Stimulated activated memory B cell treated with anti-CD40 and anti-IgM and Interleukin-4, amounts not matched to agents 10 μg/mL and 1 μg/mL and 100 μg/mL, for 72 hours (primary cell): ENCODE measurements around the gene SIAH2.
A peak's percentile ranks its signal among the peaks of the same experiment; 100 is the strongest.

Experiments used
- ATAC-seq: fragments of 150-1000 bp; cut with Tn5 transposase; 2 replicates; pipeline ENCODE4 v1.10.0; 2021
- H3K27ac Mint-ChIP-seq: one replicate; pipeline ENCODE4 v1.8.0; 2022; ENCODE audit warnings: mild to moderate bottlenecking, mixed read lengths
- H3K27me3 Mint-ChIP-seq: one replicate; pipeline ENCODE4 v1.8.0; 2022; ENCODE audit warnings: mixed read lengths
- H3K36me3 Mint-ChIP-seq: one replicate; pipeline ENCODE4 v1.8.0; 2022; ENCODE audit warnings: mixed read lengths
- H3K4me1 Mint-ChIP-seq: one replicate; pipeline ENCODE4 v1.8.0; 2022; ENCODE audit warnings: mixed read lengths
- H3K4me3 Mint-ChIP-seq: one replicate; pipeline ENCODE4 v1.8.0; 2022; ENCODE audit warnings: mild to moderate bottlenecking, moderate library complexity, mixed read lengths
- H3K9me3 Mint-ChIP-seq: one replicate; pipeline ENCODE4 v1.8.0; 2022; ENCODE audit warnings: mixed read lengths

Gene SIAH2

GRCh38 chr3:150736903-150737832, 25.8 kb downstream of the SIAH2 start:
- ATAC-seq: no peak
- H3K9me3 Mint-ChIP-seq: no peaks in the 10 kb centered on the region
- peaks cover 66% of the 10 kb centered on the region for H3K4me1 Mint-ChIP-seq
- H3K4me3 Mint-ChIP-seq: no peak overlapping the region
- H3K27ac Mint-ChIP-seq: peak overlapping the region; percentile 98
- H3K27me3 Mint-ChIP-seq: no peaks in the 10 kb centered on the region
- peaks cover 27% of the 10 kb centered on the region for H3K36me3 Mint-ChIP-seq

GRCh38 chr3:150736316-150736719, 26.7 kb downstream of the SIAH2 start:
- Mint-ChIP-seq H3K27me3 (no peaks in the 10 kb centered on the region), H3K36me3 (peaks cover 18% of the 10 kb centered on the region), H3K9me3 (no peaks in the 10 kb centered on the region), H3K27ac (peak overlapping the region; percentile 8), H3K4me3 (no peak overlapping the region), H3K4me1 (peaks cover 58% of the 10 kb centered on the region)
- no peak for ATAC-seq

GRCh38 chr3:150734795-150735119, 28.2 kb downstream of the SIAH2 start:
- Mint-ChIP-seq H3K27me3 (no peaks in the 10 kb centered on the region), H3K4me3 (no peak overlapping the region), H3K27ac (no peak overlapping the region), H3K4me1 (peaks cover 42% of the 10 kb centered on the region), H3K36me3 (peaks cover 14% of the 10 kb centered on the region), H3K9me3 (no peaks in the 10 kb centered on the region)
- ATAC-seq: no peak

GRCh38 chr3:150733936-150734794, 28.8 kb downstream of the SIAH2 start:
- Mint-ChIP-seq H3K27me3 (no peaks in the 10 kb centered on the region), H3K4me3 (no peak overlapping the region), H3K36me3 (peaks cover 14% of the 10 kb centered on the region), H3K27ac (no peak overlapping the region), H3K4me1 (peaks cover 36% of the 10 kb centered on the region), H3K9me3 (no peaks in the 10 kb centered on the region)
- ATAC-seq: no peak

- no peak overlapping the region for H3K27ac Mint-ChIP-seq
- H3K4me3 Mint-ChIP-seq: no peak overlapping the region
- ATAC-seq: peak; percentile 25
- peaks cover 14% of the 10 kb centered on the region for H3K36me3 Mint-ChIP-seq
- peaks cover 30% of the 10 kb centered on the region for H3K4me1 Mint-ChIP-seq
- H3K9me3 Mint-ChIP-seq: no peaks in the 10 kb centered on the region
- no peaks in the 10 kb centered on the region for H3K27me3 Mint-ChIP-seq
Observed at GRCh38 chr3:150733373-150733935, 29.5 kb downstream of the SIAH2 start.

- ATAC-seq: no peak
- Mint-ChIP-seq H3K36me3 (peaks cover under 1% of the 10 kb centered on the region), H3K27me3 (no peaks in the 10 kb centered on the region), H3K4me1 (peaks cover 6% of the 10 kb centered on the region), H3K27ac (no peak overlapping the region), H3K9me3 (no peaks in the 10 kb centered on the region), H3K4me3 (no peak overlapping the region)
Observed at GRCh38 chr3:150729682-150730360, 33.1 kb downstream of the SIAH2 start.

GRCh38 chr3:150727653-150728502, 35.1 kb downstream of the SIAH2 start:
- no peak for ATAC-seq
- Mint-ChIP-seq H3K36me3 (no peaks in the 10 kb centered on the region), H3K9me3 (no peaks in the 10 kb centered on the region), H3K4me3 (no peak overlapping the region), H3K4me1 (peaks cover 6% of the 10 kb centered on the region), H3K27me3 (no peaks in the 10 kb centered on the region), H3K27ac (no peak overlapping the region)

- no peak overlapping the region for H3K27ac Mint-ChIP-seq
- no peak overlapping the region for H3K4me3 Mint-ChIP-seq
- H3K27me3 Mint-ChIP-seq: no peaks in the 10 kb centered on the region
- H3K4me1 Mint-ChIP-seq: peaks cover 15% of the 10 kb centered on the region
- H3K9me3 Mint-ChIP-seq: no peaks in the 10 kb centered on the region
- H3K36me3 Mint-ChIP-seq: no peaks in the 10 kb centered on the region
- no peak for ATAC-seq
Observed at GRCh38 chr3:150725548-150725947, 37.4 kb downstream of the SIAH2 start.

GRCh38 chr3:150723946-150724345, 39.0 kb downstream of the SIAH2 start:
- Mint-ChIP-seq H3K9me3 (no peaks in the 10 kb centered on the region), H3K4me3 (no peak overlapping the region), H3K4me1 (peaks cover 15% of the 10 kb centered on the region), H3K27ac (no peak overlapping the region), H3K27me3 (no peaks in the 10 kb centered on the region), H3K36me3 (no peaks in the 10 kb centered on the region)
- no peak for ATAC-seq

GRCh38 chr3:150722267-150722666, 40.7 kb downstream of the SIAH2 start:
- Mint-ChIP-seq H3K36me3 (no peaks in the 10 kb centered on the region), H3K9me3 (no peaks in the 10 kb centered on the region), H3K4me1 (peaks cover 15% of the 10 kb centered on the region), H3K27me3 (no peaks in the 10 kb centered on the region), H3K27ac (no peak overlapping the region), H3K4me3 (no peak overlapping the region)
- ATAC-seq: no peak

- Mint-ChIP-seq H3K4me3 (no peak overlapping the region), H3K4me1 (peaks cover 15% of the 10 kb centered on the region), H3K9me3 (peaks cover 2% of the 10 kb centered on the region), H3K27ac (no peak overlapping the region), H3K27me3 (no peaks in the 10 kb centered on the region), H3K36me3 (no peaks in the 10 kb centered on the region)
- ATAC-seq: peak; percentile 74
Observed at GRCh38 chr3:150721285-150722130, 41.5 kb downstream of the SIAH2 start.

- peaks cover 2% of the 10 kb centered on the region for H3K9me3 Mint-ChIP-seq
Observed at GRCh38 chr3:150720444-150720843, 42.5 kb downstream of the SIAH2 start.

GRCh38 chr3:150710097-150710496, 52.9 kb downstream of the SIAH2 start:
- peaks cover 54% of the 10 kb centered on the region for H3K36me3 Mint-ChIP-seq
- H3K9me3 Mint-ChIP-seq: peaks cover 8% of the 10 kb centered on the region
- no peak overlapping the region for H3K27ac Mint-ChIP-seq
- no peak for ATAC-seq
- peaks cover 7% of the 10 kb centered on the region for H3K4me1 Mint-ChIP-seq
- H3K4me3 Mint-ChIP-seq: no peak overlapping the region
- no peaks in the 10 kb centered on the region for H3K27me3 Mint-ChIP-seq

More at GRCh38 chr3:150720444-150720843, 42.5 kb downstream of the SIAH2 start:
- Mint-ChIP-seq H3K4me3 (no peak overlapping the region), H3K4me1 (peaks cover 15% of the 10 kb centered on the region), H3K36me3 (no peaks in the 10 kb centered on the region), H3K27me3 (no peaks in the 10 kb centered on the region), H3K27ac (no peak overlapping the region)
- no peak for ATAC-seq
